Stimulated activated CD8-positive, alpha-beta memory T cell treated with anti-CD3 and anti-CD28 coated beads, Interleukin-7, amount 100 ng/mL, for 4 hours (primary cell): Measurements from ENCODE around the gene MLLT10.

Experiments
- DNase-seq, 2 donors: peaks; one replicate each; pipeline ENCODE4 v3.0.0-alpha.2; 2020; ENCODE audit warnings: low read depth in 2 of 2

Gene MLLT10

DNA sequence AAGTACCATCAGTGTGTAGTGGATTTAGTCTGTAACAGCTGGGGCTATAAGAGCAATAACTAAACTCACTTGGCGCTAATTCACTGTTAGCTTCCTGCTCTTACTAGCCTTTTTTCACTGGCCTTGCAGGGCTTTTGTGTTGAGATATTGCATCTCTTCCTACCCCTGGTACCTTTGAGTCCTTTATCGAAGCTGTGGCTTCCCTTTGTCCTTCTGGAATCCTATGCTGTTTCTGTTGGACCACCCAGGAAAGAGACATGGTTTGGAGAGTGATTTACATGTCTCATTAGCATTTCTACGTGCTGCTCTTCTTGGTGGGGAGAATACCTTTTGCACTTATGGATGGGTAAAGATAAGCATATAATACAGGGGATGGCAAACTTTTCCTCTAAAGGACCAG, 103.8 kb downstream of the MLLT10 start:
- DNase-seq = no peak

DNA sequence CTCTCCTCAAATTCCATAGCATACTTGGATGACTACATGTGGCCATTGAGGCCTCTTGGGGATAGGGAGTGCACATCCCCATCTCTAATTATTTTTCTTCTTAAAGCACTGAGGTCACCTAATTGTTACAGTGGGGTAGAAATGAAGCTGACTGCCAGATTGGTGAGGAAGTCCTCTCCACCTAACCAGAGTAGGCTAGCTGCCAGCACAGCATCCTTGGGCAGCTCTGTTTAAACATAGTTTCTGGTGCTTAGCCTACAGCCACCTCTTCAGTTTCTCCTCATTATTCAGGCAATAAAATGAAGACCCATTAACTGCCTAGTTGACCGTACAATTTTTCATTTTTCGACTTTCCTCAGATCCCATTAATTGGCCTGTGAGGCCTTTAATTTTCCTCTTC, 104.6 kb downstream of the MLLT10 start:
- no peak for DNase-seq

GRCh38 chr10:21648040-21648439, 114.0 kb downstream of the MLLT10 start:
- no peak for DNase-seq

DNA sequence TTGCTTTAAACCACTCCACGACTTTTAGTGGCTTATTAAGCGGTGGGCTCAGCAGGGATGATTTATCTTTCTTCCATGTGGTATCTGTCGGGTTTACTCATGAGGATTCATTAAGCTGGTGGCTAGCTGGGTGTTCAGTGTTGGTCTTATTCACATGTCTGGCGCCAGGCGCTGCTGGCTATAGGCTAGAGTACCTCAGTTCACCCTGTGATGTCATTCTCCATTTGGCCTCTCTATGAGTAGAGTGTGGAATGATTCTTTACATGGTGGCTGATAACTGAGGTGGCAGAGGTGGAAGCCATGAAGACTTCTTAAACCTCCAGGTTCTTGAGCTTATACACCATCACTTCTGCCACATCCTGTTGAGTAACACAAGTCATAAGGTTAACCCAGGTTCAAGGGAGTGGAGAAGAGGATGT, 115.4 kb downstream of the MLLT10 start:
- peak in 1 of 2 donors; percentile 0 for DNase-seq

- DNase-seq = no peak
These were observed 116.3 kb downstream of the MLLT10 start for GRCh38 chr10:21650353-21650752.

- no peak for DNase-seq
These were observed 121.2 kb downstream of the MLLT10 start for GRCh38 chr10:21655236-21655635.

- no peak for DNase-seq
These were observed 121.7 kb downstream of the MLLT10 start for GRCh38 chr10:21655687-21656086.

DNA sequence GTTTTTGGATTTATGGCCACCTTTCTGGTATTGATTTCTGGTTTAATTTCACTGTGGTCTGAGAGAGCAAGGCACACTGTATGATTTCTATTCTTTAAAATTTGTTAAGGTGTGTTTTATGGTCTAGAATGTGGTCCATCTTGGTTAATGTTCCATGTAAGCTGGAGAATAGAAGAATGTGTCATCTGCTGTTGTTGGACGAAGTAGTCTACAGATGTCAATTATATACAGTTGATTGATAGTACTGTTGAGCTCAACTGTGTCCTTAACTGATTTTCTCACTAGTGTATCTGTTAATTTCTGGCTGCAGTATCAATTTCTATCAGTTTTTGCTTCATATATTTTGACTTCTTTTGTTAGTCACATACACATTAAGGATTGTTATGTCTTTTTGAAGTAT, 127.1 kb downstream of the MLLT10 start:
- DNase-seq = no peak

- no peak for DNase-seq
These were observed 127.9 kb downstream of the MLLT10 start for GRCh38 chr10:21661935-21662334.

GRCh38 chr10:21662635-21663034, 128.6 kb downstream of the MLLT10 start:
- no peak for DNase-seq

DNA sequence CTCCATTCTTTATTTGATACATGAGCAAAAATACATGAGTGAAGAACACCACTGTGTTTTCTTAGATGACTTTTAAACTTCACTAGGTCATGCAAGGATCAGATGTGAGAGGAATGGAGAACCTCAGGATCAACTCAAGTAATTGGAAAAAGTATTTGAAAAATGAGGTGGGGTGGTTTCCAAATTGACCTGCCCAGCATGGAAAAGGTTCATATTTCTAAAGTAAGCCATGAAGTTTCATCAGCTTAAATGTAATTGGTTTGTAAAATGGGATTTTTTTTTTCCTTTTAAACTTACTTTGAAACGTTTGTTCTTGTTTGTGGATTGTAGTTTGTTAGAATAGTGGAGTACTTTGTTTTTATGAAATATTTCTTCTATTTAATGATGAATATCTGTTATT, 134.8 kb downstream of the MLLT10 start:
- DNase-seq = no peak

DNA sequence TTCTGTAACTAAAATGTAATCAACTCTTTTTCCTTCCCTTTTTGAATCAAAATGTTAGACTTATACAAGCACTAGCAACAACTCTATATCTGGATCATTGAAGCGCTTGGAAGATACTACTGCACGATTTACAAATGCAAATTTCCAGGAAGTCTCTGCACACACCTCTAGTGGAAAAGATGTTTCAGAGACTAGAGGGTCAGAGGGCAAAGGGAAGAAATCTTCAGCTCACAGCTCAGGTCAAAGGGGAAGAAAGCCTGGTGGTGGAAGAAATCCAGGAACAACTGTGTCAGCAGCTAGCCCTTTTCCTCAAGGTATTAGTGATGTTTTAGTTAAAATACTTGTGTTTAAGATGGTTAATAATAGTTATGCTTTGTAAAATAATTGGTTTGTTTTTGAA, 136.4 kb downstream of the MLLT10 start:
- no peak for DNase-seq

DNA sequence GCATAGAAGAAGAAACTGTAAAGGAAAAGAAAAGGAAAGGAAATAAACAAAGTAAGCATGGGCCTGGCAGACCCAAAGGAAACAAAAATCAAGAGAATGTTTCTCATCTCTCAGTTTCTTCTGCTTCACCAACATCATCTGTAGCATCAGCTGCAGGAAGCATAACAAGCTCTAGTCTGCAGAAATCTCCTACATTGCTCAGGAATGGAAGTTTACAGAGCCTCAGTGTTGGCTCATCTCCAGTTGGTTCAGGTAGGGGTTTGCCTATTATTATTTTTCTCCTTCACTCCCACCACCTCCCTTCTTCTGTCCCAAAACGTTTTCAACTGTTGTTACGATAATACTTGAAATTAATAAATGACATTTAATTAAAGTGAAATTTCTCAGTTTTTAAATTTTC, 139.6 kb downstream of the MLLT10 start:
- no peak for DNase-seq

- DNase-seq = peak in 1 of 2 donors; percentile 5
These were observed 141.2 kb downstream of the MLLT10 start for GRCh38 chr10:21675157-21675796.

- DNase-seq = no peak
These were observed 143.5 kb downstream of the MLLT10 start for GRCh38 chr10:21677551-21677950.

DNA sequence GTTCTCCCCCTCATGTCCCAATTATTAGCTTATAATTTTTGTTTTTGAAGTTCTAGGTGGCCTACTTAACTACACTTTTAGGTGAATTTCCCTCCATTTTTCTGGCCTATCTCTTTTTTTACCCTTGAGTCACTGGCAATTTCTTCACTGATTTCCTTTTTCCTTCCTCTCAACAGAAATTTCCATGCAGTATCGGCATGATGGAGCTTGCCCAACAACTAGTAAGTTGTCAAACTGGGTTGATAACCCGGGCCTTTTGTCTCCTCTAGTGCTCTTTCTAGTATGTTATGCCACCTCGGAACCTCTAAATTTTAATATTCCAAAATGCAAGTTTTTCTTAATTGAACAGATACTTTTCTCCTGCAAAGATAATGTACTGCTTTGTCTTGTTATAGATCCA, 147.1 kb downstream of the MLLT10 start:
- no peak for DNase-seq

DNA sequence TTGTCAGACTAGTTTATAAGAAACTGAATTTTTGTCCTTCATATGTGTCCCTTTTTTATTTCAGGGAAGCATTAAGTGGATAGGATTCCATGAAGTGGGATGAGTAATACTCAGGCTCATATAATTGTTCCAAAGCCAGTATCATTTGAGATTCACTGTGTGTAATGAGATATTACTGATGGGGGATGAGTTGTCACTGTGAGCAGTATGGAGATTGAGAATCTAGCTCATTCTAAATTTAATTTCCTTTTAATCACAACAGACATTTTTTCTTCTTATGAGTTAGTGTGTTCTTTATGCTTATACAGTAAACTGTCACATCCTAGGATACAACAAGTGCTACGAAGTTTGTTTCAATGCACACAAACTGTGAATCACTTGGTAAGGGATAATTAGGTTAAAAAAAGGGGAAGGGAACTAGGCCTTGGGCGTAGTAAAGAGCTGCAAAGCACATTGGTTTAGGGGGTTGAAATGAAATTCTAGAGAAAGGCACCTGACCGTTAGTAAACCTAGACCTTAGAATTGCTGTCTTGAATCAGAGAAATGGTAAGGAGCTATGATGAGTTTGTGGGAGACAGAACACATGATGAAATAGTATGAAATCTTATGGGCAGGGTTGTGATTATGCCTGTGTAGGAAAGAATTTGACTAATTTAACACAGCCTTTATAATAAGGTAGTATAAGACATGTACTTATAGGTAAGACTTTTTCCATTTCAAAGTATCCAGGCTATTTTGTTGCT, 153.4 kb downstream of the MLLT10 start:
- DNase-seq = no peak

GRCh38 chr10:21688009-21688332, 153.9 kb downstream of the MLLT10 start:
- no peak for DNase-seq

- no peak for DNase-seq
These were observed 154.8 kb downstream of the MLLT10 start for GRCh38 chr10:21688870-21689269.

GRCh38 chr10:21689881-21690280, 155.8 kb downstream of the MLLT10 start:
- no peak for DNase-seq

- no peak for DNase-seq
These were observed 158.9 kb downstream of the MLLT10 start for GRCh38 chr10:21692916-21693315.

DNA sequence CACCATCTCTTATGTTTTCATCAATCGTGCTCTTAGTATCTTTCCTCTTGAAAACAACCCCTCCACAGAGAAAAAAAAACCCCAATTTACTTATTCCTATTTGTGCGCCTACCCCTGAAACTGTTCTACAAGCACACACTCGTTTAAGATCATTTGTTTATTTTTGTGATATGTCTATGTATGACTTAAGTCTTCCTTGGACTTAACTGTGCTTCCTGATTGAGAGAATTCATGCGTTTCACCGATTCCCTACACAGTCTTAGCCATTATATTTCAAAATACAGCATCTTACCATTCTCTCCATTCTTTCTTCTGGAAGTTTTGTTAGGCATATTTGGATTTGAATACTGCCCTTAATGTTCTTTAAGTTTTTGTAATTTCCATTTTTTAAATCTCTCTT, 159.4 kb downstream of the MLLT10 start:
- no peak for DNase-seq

GRCh38 chr10:21694631-21695030, 160.6 kb downstream of the MLLT10 start:
- no peak for DNase-seq

DNA sequence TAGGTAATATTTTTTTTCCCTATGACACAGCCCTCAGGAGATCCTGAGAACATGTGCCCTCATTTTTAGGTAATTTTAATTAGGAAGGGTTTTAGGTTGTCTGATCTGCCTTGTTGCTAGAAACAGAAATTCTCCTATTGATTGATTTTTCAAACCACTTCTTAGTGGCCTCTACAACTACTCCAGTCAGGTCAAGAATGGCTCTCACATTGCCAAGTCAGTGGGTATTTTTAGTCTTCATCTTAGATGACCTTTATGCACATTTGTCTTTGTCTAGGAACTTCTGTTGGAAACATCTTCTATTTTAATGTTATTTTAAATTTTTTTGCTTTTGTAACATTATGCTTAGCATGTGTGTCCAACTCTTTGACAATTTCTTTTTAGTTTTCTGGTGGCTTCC, 162.3 kb downstream of the MLLT10 start:
- no peak for DNase-seq
